Fibroblast of lung (primary cell): ENCODE results near the gene TBX15.

Experiments
- CTCF ChIP-seq, 2 donors: IDR thresholded peaks in 1 of 2; conservative IDR thresholded peaks in 1 of 2; 1 replicate in 1 of 2; 2 replicates in 1 of 2; pipeline ENCODE4 v1.5.1; 2011 to 2012; ENCODE audit warnings: low read length in 2 of 2, control low read depth in 1 of 2, inconsistent platforms in 1 of 2, low read depth in 1 of 2, mild to moderate bottlenecking in 1 of 2
- EZH2 ChIP-seq: IDR thresholded peaks from 2 replicates; pipeline ENCODE4 v1.5.1; 2012; ENCODE audit warnings: low read length, control low read depth, mild to moderate bottlenecking; ENCODE audit errors: missing control alignments

GRCh38 chr1:118911571-118911970, 76.6 kb downstream of the TBX15 start:
- TF ChIP-seq CTCF (conservative IDR thresholded peaks at IDR 0.05 in 1 of 2, IDR thresholded peaks at IDR 0.05 in 1 of 2; ENCODE audit: low read depth in 1 of 2, low read length in 2 of 2) (no peak), EZH2 (no peak)
